ENCODE measurements around the gene RNH1.

Gene RNH1

DNA sequence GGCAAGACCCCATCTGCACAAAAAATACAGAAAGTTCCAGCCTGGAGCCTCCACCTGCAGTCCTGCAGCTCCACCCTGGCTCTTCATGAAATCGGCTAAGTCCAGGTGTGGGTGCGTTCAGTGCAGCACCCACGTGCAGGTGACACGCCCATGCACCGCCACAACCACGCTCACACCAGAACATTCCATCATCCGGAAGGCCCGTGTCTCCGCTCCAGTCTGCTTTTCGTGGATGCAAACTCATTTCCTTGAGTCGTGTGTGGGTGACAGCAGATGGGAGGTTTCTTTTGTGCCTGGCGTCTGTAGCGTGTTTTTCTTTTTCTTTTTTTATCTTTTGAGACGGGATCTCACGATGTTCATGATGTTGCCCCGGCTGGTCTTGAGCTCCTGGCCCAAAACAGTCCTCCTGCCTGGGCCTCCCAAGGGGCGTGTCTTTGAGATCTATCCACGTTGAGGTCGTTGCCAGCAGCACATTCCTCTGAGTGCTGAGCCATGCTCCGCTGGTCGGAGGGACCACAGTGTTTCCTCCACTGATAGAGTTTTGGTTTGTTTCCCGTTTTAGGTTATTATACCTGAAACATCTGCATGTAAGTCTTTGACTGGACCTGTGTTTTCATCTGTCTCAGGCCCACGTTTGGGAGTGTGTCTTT, 49.8 kb downstream of the RNH1 start:
- TF ChIP-seq, protein P1, sequence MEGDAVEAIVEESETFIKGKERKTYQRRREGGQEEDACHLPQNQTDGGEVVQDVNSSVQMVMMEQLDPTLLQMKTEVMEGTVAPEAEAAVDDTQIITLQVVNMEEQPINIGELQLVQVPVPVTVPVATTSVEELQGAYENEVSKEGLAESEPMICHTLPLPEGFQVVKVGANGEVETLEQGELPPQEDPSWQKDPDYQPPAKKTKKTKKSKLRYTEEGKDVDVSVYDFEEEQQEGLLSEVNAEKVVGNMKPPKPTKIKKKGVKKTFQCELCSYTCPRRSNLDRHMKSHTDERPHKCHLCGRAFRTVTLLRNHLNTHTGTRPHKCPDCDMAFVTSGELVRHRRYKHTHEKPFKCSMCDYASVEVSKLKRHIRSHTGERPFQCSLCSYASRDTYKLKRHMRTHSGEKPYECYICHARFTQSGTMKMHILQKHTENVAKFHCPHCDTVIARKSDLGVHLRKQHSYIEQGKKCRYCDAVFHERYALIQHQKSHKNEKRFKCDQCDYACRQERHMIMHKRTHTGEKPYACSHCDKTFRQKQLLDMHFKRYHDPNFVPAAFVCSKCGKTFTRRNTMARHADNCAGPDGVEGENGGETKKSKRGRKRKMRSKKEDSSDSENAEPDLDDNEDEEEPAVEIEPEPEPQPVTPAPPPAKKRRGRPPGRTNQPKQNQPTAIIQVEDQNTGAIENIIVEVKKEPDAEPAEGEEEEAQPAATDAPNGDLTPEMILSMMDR (conservative IDR thresholded peaks at IDR 0.05; ENCODE audit: low read depth, low read length): no peak
- no peak for DNase-seq (ENCODE audit: low read depth)

GRCh38 chr11:456533-456932, 50.5 kb downstream of the RNH1 start:
- TF ChIP-seq, protein P1 (conservative IDR thresholded peaks at IDR 0.05; ENCODE audit: low read depth, low read length): no peak
- no peak for DNase-seq (ENCODE audit: low read depth)
- no peak overlapping the region for H3K4me3 ChIP-seq (ENCODE audit: low read length)

More for the DNA sequence above, 49.8 kb downstream of the RNH1 start:
- no peak overlapping the region for H3K4me3 ChIP-seq (ENCODE audit: low read length)

DNA sequence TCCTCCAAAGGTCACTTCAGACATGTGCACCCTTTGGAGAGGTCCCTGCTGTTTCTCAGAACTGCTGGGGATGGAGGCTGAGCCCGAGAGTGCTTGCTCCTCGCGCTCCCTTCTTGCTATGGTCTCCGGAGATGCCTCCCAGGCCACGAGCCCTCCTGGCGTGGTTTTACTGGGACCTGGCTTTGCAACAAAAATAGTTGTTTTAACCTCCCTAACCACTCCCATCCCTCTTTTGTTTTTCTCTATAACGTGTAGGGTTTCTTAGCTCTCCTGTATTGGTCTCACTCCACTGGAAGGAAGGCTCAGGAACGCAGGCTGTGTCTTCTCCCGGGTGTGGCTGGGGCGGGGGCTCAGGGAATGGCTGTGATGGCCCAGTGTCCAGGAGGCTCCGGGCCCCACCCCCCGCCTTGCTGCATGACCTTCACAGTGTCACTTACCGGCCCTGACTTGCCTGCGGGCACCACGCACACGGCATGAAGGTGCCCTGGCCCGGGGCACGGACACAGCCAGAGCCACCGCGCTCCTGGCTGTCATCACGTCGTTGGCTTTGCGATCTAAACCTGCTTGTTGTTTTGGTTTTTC, 51.4 kb downstream of the RNH1 start:
- no peak for DNase-seq (ENCODE audit: low read depth)
- TF ChIP-seq, protein P1 (conservative IDR thresholded peaks at IDR 0.05; ENCODE audit: low read depth, low read length): no peak
- no peak overlapping the region for H3K4me3 ChIP-seq (ENCODE audit: low read length)

- no peak overlapping the region for H3K4me3 ChIP-seq (ENCODE audit: low read length)
- TF ChIP-seq, protein P1 (conservative IDR thresholded peaks at IDR 0.05; ENCODE audit: low read depth, low read length): no peak
- DNase-seq (ENCODE audit: low read depth): no peak
Observed at GRCh38 chr11:454801-455565, 52.1 kb downstream of the RNH1 start.

DNA sequence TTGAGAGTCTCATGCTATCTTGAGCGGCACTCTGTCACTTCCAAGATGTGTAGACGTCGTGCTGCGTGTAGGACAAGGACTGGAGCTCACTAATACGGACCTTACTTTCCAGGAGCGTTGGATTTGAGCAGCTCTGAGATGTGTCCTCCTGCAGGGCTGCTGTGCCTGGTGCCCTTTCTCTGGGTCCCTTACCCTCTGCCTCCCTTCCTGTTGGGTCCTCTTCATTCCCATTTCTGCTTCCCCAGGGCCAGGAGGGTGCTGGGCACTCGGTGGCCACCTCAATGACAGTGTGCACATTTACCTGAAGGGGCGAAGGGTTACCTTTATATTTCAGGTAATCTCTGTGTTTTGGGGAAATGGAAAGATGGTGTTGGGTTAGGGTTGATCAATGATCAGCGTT, 53.0 kb downstream of the RNH1 start:
- TF ChIP-seq, protein P1 (conservative IDR thresholded peaks at IDR 0.05; ENCODE audit: low read depth, low read length): no peak

GRCh38 chr11:453564-453963, 53.5 kb downstream of the RNH1 start:
- no peak overlapping the region for H3K4me3 ChIP-seq (ENCODE audit: low read length)
- no peak for DNase-seq (ENCODE audit: low read depth)
- TF ChIP-seq, protein P1 (conservative IDR thresholded peaks at IDR 0.05; ENCODE audit: low read depth, low read length): no peak

More for the DNA sequence above, 53.0 kb downstream of the RNH1 start:
- H3K4me3 ChIP-seq (ENCODE audit: low read length): no peak overlapping the region
- no peak for DNase-seq (ENCODE audit: low read depth)

Data from retinal pigment epithelial cell (primary cell).